Stimulated activated CD4-positive, alpha-beta T cell treated with anti-CD3 and anti-CD28 coated beads, Interleukin-15, amount 100 ng/mL, for 48 hours (primary cell): Measurements from ENCODE around the gene NMT2.

Experiments used
- DNase-seq, 2 donors: peaks; one replicate each; pipeline ENCODE4 v3.0.0-alpha.2; 2020; ENCODE audit warnings: low read depth in 2 of 2

NMT2 gene

GRCh38 chr10:15092855-15093408 lies 75.6 kb downstream of the NMT2 start:
- no peak for DNase-seq

- DNase-seq, result no peak
Observed at GRCh38 chr10:15091418-15091817, 77.1 kb downstream of the NMT2 start.

DNA sequence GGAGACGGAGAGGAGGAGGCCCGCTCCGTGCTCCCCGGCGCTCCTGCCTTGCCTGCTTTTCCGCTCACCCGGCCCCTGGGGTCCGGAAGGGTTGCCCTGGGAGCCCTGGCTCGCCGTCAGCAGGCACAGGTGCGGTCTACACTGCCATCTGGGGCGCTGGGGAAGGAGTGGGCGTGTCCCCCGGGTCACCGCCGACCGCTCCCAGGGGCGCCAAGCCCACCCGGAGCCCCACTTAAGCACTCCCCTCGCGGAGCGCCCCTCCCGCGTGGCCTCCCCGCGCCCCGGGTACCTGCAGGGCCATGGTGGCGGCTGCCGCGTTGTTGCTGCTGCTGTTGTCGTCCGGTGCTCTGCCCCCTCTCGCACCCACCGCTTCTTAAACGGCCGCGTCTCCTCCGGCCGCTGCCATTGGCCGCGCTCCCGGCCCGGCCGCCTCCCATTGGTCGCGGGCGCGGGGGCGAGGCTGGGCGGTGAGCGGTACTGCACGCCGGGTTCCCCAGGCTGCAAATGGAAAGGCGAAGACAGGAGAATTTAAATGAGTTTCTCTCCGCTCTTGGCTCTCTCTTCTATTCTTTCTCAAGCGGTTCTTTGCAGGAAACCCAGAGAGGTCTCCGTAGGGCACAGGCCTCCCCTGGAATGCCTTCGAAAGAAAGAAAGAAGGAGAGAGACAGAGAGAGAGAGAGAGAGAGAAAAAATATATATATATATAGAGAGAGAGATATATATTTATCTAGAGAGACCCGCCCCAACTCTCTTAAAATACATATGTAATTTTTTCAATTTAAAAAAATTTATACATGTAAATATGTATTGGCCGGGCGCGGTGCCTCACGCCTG lies 79.8 kb downstream of the NMT2 start, which contains the start of gene ACBD7:
TSS of gene ACBD7 (minus strand) at position 349 of the 834 bp plus-strand sequence. CDS start at position 301, 48 bp downstream.
- peak; percentile 62 to 81 for DNase-seq

DNA sequence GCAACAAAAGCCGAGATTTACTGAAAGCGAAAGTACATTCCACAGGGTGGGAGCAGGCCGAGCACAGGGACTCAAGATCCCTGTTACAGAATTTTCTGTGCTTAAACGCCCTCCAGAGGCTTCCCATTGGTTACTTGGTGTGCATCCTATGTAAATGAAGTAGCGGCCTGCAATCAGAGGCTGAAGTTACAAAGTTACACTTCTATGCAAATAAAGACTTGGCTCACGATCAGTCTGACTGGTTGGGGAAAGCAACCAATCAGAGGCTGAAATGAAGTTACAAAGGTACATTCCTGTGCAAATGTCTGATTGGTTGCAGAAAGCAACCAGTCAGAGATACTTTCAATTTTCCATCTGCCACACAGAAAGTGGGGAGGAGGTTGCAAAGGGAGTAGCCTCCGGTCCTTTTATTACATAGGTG lies 84.0 kb downstream of the NMT2 start:
- DNase-seq, result no peak

GRCh38 chr10:15083674-15084501 lies 84.6 kb downstream of the NMT2 start:
- no peak for DNase-seq

DNA sequence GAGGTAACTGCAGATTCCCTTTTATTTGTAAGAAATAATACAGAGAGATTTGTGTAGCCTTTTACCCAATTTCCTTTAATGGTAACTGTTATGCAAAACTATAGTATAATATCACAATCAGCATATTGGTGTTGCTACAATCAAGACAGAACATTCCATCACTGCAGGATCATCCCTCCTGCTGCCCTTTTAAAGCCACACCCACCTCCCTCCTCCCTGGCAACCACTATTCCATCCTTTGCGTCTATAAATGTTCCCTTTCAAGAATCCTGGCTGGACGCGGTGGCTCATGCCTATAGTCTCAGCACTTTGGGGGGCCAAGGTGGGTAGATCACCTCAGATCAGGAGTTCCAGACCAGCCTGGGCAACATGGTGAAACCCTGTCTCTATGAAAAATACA lies 93.1 kb downstream of the NMT2 start:
- no peak for DNase-seq

- no peak for DNase-seq
Observed at GRCh38 chr10:15072358-15072757, 96.1 kb downstream of the NMT2 start.

DNA sequence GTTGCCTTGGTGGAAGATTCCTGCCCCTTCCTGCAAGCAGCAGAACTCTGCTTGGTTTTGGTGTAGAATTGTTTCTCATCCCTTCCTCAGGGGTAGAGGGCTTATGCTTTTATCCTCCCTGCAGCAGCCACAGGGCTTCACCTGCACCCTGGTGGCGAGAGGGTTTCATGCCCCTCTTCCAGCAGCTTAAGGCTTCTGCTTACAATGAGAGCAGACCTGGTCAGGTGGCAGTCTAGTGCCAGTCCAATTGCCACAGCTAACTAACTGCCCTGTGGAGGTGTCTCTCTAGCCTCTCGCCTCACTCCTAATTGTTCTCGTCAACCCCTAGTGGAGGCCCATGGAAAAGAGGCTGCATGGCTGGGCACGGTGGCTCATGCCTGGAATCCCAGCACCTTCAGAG lies 99.3 kb downstream of the NMT2 start:
- no peak for DNase-seq

DNA sequence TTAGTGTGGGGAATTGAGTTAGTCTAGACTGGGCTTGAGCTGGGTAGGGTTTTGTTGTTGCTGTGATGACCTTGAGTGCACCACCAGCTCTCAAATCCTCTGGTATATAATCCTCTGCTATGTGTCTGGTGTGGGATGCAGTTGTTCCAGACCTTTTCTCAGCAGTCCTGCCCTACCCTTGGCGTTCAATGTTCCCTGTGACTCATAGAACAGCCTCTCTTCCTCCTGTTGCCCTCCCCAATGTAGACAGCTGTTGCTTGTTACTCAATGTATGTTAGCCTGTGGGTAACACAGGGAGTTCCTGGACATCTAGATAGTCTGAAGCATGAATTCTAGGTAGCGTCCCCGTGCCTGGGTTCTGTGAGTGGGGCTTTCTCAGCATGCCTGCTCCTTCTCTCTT lies 99.7 kb downstream of the NMT2 start:
- DNase-seq, result no peak

DNA sequence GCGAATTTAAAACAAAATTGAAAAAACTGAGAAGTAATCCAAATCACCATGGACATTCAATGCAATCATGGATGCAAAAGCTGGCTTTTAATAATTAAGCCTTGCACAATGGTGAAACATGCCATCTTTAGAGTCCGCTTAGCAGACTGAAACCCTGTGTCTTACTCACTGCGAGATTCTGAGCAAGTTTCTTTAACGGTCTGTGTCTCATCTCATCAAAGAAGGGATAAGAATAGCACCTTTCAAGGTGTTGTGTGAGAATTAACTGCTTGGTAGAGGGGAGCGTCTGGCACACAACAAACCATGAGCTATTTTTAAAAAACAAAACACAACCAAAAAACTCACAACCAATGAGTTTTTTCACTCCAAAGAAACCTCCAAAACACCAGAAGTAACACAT lies 101.3 kb downstream of the NMT2 start:
- no peak for DNase-seq

GRCh38 chr10:15060638-15061037 lies 107.9 kb downstream of the NMT2 start:
- DNase-seq, result no peak

DNA sequence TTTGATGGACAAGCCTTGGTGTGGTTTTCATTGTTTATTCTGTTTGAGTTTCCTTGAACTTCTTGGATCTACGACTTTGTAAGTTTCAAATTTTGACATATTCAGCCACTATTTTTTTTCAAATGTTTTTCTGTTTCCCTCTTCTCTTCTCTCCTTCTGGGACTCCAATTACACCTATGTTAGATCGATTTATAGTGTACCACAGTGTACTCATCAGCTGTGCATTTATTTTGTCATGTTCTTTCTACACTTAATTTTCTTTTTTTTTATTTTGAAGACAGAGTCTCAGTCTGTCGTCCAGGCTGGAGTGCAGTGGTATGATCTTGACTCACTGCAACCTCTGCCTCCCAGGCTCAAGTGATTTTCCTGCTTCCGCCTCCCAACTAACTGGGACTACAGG lies 108.6 kb downstream of the NMT2 start:
- no peak for DNase-seq

GRCh38 chr10:15058689-15059088 lies 109.8 kb downstream of the NMT2 start:
- DNase-seq, result no peak
